Activated naive CD4-positive, alpha-beta T cell treated with anti-CD3 and anti-CD28 coated beads for 36 hours (primary cell): ENCODE data around the gene PDCD11. TPM values are rescaled to one million over a fixed set of nuclear protein-coding genes. Genes with fewer than 3 reads are reported as not detected.
"Not testable (repeated sequence)": the region's sequence is repeated elsewhere in the genome, so short reads cannot be mapped to it uniquely, and the experiment has no call there.

Source experiments
- CTCF ChIA-PET: fragments of 350-600 bp; sonication (Branson Sonifier 250); formaldehyde crosslinking; loops from one replicate; lab custom pipeline; 2021; ENCODE audit warnings: antibody characterized with exemption; lab: Charles Lee
- DNase-seq: peaks from one replicate; pipeline ENCODE4 v3.0.0-alpha.2; 2020
- H3K27ac Mint-ChIP-seq: one replicate; pipeline ENCODE4 v1.8.0; 2021; ENCODE audit warnings: mild to moderate bottlenecking, mixed read lengths
- H3K27me3 Mint-ChIP-seq: one replicate; pipeline ENCODE4 v1.8.0; 2021; ENCODE audit warnings: low read depth, mixed read lengths
- H3K36me3 Mint-ChIP-seq: one replicate; pipeline ENCODE4 v1.8.0; 2021; ENCODE audit warnings: low read depth, mixed read lengths
- H3K4me1 Mint-ChIP-seq: one replicate; pipeline ENCODE4 v1.8.0; 2021; ENCODE audit warnings: low read depth, mixed read lengths
- H3K4me3 Mint-ChIP-seq: one replicate; pipeline ENCODE4 v1.8.0; 2021; ENCODE audit warnings: mild to moderate bottlenecking, moderate library complexity, mixed read lengths
- H3K9me3 Mint-ChIP-seq: one replicate; pipeline ENCODE4 v1.8.0; 2021; ENCODE audit warnings: mixed read lengths
- intact Hi-C: fragments of 100-400 bp; cut with micrococcal nuclease; formaldehyde crosslinking; loops from one replicate; pipeline ENCODE4 v1.15.1; 2023
- microRNA-seq: library from miRNA; unstranded; fragments of <30 nt; microRNA quantifications from one replicate; pipeline ENCODE4 v1.2.0, GENCODE V29; 2022; ENCODE audit warnings: borderline microRNAs expressed, borderline replicate concordance
- total RNA-seq, 2 experiments: library from RNA; stranded (reverse); gene quantifications; one replicate each; pipeline ENCODE4 v1.2.3, GENCODE V29; 2021

PDCD11 gene
- total RNA-seq, 2 experiments from 2014 or later: 50.1 TPM

DNA sequence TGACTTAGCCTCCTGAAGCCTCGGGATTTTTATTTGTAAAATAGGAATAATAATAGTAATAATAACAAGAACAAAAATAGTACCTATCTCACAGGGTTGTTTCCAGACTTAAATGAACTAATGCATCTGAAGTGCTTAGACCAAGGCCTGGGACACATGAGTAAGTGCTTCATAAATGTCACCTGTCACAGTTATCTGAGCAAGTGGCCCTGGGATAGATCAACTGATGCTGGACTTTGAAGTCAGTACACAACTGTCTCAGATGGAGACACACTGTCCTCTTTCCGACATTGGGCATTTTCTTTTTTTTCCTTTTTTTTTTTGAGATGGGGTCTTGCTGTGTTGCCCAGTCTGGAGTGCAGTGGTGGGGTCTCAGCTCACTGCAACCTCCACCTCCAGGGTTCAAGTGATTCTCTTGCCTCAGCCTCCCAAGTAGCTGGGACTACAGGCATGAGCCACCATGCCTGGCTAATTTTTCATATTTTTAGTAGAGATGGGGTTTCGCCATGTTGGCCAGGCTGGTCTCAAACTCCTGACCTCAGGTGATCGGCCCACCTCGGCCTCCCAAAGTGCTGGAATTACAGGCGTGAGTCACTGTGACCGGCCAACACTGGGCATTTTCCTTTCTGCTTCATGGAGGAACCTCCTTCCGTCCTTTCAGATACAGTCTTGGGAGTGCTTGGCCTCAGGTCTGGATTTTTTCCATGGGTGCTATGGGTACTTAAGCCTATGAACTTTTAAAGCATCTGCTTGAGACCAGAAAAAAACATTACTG lies 90.4 kb downstream of the PDCD11 start:
- CTCF ChIA-PET: interaction anchor here (1.0 to 2.5 kb wide), 7 partner anchors 12 to 153 kb away, joined by 3 to 15 read pairs (median 6); no protein-coding TSS in a partner anchor
- not testable (repeated sequence) for H3K36me3 Mint-ChIP-seq, H3K9me3 Mint-ChIP-seq, H3K27ac Mint-ChIP-seq, H3K4me3 Mint-ChIP-seq, H3K4me1 Mint-ChIP-seq, DNase-seq, H3K27me3 Mint-ChIP-seq
- intact Hi-C loops: loop anchor here (10.0 kb wide), 2 partner anchors 242 to 652 kb away; partner anchors contain the start of genes CYP17A1 and RPEL1

DNA sequence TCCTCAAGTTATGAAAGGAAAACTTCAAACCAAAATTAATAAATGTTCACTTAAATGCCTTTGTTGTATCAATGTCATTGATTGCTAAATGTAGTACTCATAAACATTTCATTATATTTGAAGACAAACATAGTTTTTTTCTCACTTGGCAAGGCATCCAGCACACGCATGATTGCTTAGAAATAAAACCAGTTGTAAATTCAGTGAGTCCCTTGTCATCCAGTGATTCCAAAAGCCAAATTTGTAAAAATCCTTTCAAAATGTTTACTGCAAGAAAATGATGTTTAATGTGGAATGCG lies 90.9 kb downstream of the PDCD11 start:
- Mint-ChIP-seq H3K4me1 (peaks cover 9% of the 10 kb centered on the region), H3K27ac (no peak overlapping the region), H3K27me3 (peaks cover 5% of the 10 kb centered on the region), H3K4me3 (no peak overlapping the region), H3K36me3 (no peaks in the 10 kb centered on the region), H3K9me3 (no peaks in the 10 kb centered on the region)
- intact Hi-C loops: loop anchor here (10.0 kb wide), 2 partner anchors 243 to 653 kb away; partner anchors contain the start of genes CYP17A1 and RPEL1
- no peak for DNase-seq
- CTCF ChIA-PET: interaction anchor here (0.6 to 2.0 kb wide), 2 partner anchors 10 to 154 kb away, joined by 3 to 6 read pairs; no protein-coding TSS in a partner anchor

DNA sequence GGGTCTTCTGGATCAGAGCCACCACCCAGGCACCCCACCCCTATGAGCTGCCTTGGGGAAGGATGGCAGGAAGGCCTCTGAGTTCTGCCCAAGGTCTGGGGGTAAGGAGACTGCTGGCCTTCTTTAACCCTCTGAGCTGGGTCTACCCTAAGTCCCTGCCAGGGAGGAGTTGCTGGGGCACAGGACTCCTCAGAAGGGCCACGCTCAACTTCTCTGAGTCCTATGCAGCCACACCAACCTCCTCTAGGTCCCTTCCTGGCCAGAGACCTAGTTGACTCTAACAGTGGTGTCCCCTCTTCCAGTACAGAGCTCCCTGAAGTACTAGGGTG lies 94.5 kb downstream of the PDCD11 start:
- DNase-seq: no peak
- peaks cover 16% of the 10 kb centered on the region for H3K4me1 Mint-ChIP-seq
- intact Hi-C loops: loop anchor here (5.0 kb wide), 1 partner anchor 101 kb away; no protein-coding TSS in a partner anchor
- no peak overlapping the region for H3K4me3 Mint-ChIP-seq
- no peaks in the 10 kb centered on the region for H3K36me3 Mint-ChIP-seq
- peaks cover 34% of the 10 kb centered on the region for H3K27me3 Mint-ChIP-seq
- CTCF ChIA-PET: interaction anchor here (0.5 to 1.5 kb wide), 4 partner anchors 10 to 442 kb away, joined by 3 to 7 read pairs (median 4); no protein-coding TSS in a partner anchor
- H3K9me3 Mint-ChIP-seq: no peaks in the 10 kb centered on the region
- H3K27ac Mint-ChIP-seq: no peak overlapping the region

DNA sequence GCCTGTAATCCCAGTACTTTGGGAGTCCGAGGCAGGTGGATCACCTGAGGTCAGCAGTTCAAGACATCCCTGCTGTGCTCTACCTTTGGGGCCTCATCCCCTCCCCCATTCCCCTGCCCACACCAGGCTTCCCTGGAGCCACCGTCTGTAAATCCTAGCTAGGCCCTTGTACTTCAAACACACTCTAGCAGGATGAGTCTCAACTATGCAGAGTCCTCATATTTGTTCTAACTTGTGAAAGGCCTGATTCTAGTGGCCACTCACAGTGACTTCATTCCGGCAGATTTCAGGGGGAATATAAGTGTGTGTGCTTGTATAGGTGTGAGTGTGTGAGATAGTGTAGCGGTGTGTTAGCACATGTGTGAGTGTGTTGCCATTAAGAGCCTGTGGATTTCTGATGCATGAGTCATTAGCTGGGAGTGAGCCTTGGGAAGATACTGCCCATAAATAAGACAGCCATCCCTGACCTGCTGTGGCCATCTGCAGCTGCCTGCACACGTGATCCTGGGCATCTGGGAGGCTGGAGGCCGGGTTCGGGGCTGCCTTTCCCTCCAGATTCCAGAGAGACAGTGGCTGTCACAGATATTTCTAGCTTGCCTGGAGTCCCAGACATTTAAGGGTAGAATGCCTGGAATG lies 95.4 kb downstream of the PDCD11 start:
- Mint-ChIP-seq H3K9me3 (no peaks in the 10 kb centered on the region), H3K36me3 (no peaks in the 10 kb centered on the region), H3K27ac (no peak overlapping the region), H3K4me3 (no peak overlapping the region), H3K4me1 (peaks cover 16% of the 10 kb centered on the region), H3K27me3 (peaks cover 35% of the 10 kb centered on the region)
- DNase-seq: no peak
- CTCF ChIA-PET: interaction anchor here (1.5 kb wide), 3 partner anchors 9 to 101 kb away, joined by 7 to 10 read pairs (median 7); no protein-coding TSS in a partner anchor
- intact Hi-C loops: loop anchor here (5.0 kb wide), 1 partner anchor 100 kb away; no protein-coding TSS in a partner anchor

DNA sequence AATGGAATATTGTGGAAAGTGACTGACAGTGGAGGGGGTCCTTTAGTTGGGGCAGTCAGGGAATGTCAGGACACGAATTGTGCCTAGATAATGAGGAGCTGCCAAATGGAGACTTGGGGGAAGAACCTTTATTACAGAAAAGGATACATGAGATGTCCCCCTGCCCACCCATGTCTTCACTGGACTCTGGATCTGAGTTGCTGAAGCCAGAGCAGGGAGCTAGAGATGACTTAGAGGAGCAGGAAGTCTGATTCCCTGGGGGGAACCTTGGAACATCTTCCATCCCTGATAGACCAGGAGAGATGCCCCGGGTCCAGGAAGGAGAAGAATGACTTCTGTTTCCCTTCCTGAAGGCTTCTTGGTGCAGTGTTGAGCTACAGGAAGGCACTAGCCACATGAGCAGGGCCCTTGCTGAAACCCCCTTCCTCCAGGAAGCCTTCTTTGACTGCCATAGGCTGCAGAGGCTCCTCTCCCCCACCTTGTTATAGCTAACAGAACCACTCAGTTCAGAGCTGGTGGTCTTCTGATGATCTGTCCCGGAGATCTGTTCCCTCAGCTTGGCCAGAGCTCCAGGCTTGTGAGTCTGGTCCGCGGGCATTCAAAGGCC lies 96.3 kb downstream of the PDCD11 start:
- CTCF ChIA-PET: interaction anchor here (0.7 to 1.5 kb wide), 9 partner anchors 8 to 100 kb away, joined by 3 to 10 read pairs (median 3); no protein-coding TSS in a partner anchor
- Mint-ChIP-seq H3K4me3 (peak overlapping the region; percentile 74), H3K4me1 (peaks cover 16% of the 10 kb centered on the region), H3K9me3 (no peaks in the 10 kb centered on the region), H3K27me3 (peaks cover 42% of the 10 kb centered on the region), H3K36me3 (no peaks in the 10 kb centered on the region), H3K27ac (no peak overlapping the region)
- intact Hi-C loops: loop anchor here (5.0 kb wide), 1 partner anchor 100 kb away; no protein-coding TSS in a partner anchor
- no peak for DNase-seq

DNA sequence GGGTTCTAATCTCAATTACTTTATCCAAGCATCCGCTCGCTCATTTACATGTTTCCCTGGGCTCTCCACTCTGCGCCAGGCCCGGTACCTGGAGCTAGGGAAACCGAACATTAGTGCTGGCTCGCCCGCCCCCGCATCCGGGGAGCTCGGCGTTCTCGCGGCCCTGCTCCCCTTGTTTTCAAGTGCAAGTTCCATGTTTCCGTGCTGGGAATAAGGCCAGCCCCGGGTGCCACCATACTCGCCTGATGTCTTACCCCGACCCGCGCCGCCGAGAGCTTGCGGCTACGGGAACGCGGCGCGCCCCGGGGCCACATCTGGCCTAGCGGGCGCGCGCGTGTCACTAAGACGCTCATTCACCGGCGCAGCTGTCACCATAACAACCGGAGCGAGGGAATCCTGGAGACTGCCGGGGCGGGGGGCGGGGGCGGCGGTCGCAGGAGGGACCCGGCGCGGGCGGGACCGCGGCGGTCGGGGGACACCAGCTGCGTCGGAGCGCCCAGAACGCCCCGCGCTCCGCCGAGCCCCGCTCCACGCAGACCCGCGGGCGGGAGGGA lies 97.0 kb downstream of the PDCD11 start, which contains the start of gene NEURL1:
TSS of gene NEURL1 (plus strand) at position 344 of the 554 bp plus-strand sequence. CDS start 683 bp downstream, outside the sequence.
- H3K27ac Mint-ChIP-seq: no peak within 1 kb of the TSS

DNA sequence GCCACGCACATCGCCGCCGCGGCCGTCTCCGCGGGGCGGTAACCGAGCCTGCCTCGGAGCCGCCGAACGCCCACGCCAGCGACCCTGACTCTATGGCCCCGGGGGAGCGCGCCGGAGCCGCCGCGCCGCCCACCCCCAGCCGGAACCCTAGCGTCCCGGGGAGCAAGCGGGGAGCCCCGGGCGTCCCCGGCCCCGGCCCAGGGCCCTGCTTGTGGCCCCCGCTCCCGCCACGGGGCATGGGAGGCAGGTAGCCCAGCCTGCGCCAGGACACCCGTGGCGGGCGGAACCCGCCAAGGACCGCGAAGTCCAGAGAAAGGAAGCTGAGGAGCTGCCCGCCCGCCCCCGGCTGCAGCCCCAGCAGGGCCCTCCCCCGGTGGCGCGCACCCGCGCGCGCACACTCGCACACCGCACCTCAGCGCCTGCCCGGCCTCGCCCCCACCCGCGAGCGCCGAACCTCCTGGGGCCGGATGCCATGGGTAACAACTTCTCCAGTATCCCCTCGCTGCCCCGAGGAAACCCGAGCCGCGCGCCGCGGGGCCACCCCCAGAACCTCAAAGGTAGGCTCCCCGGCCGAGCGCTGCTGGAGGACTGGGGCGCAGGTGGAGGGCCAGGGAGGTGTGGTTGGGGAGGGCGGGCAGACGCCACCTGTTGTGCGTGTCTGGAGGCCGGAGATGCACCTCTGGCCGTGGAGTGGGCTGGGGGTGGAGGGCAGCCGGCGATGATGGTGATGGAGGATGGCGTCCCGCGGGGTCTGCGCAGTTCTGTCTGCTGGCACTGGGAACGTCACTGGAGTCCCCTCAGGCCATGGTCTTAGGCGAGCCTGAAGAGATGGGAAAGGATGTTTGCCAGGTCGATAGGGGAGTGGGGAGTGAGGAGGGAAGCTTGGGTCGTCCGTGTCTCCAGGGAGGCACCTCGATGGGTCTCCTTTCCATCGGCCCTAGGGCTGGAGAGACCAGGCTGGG lies 97.8 kb downstream of the PDCD11 start:
- no peak overlapping the region for H3K27ac Mint-ChIP-seq
- CTCF ChIA-PET: interaction anchor here (1.0 to 1.3 kb wide), 2 partner anchors 10 to 19 kb away, joined by 3 to 5 read pairs; no protein-coding TSS in a partner anchor
- H3K36me3 Mint-ChIP-seq: no peaks in the 10 kb centered on the region

More for the DNA sequence above, 97.0 kb downstream of the PDCD11 start, which contains the start of gene NEURL1:
- H3K27me3 Mint-ChIP-seq: peaks cover 43% of the 10 kb centered on the region
- peak within 1 kb of the TSS; percentile 74 for H3K4me3 Mint-ChIP-seq
- CTCF ChIA-PET: interaction anchor here (1.0 to 1.5 kb wide), 7 partner anchors 9 to 98 kb away, joined by 3 to 10 read pairs (median 3); no protein-coding TSS in a partner anchor
- intact Hi-C loops: loop anchor here (5.0 kb wide), 1 partner anchor 99 kb away; no protein-coding TSS in a partner anchor
- no peaks in the 10 kb centered on the region for H3K36me3 Mint-ChIP-seq
- H3K4me1 Mint-ChIP-seq: peaks cover 16% of the 10 kb centered on the region
- H3K9me3 Mint-ChIP-seq: no peaks in the 10 kb centered on the region
- peak; percentile 37 for DNase-seq

DNA sequence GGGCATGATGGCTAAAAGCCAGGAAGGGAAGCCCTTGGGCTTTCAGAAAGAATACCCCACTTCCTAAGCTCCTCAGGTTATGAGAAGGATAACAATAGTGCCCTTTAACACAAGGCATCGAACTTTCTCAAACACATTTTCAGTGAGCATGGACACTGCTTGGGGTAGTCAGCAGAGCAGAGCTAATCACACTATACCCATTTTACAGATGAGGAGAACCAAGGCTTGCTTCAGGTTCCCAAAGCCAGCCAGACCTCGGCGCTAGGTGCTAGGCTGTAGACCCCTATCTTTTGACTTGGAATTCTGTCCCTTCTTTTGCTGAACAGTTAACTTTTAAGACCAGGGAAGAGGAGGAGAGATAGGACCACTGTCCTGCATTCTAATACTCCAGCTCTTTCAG lies 98.9 kb downstream of the PDCD11 start:
- intact Hi-C loops: no loop called here
- H3K27me3 Mint-ChIP-seq: peaks cover 56% of the 10 kb centered on the region
- H3K4me3 Mint-ChIP-seq: no peak overlapping the region
- DNase-seq: no peak
- CTCF ChIA-PET: no interaction called here
- no peaks in the 10 kb centered on the region for H3K36me3 Mint-ChIP-seq
- H3K9me3 Mint-ChIP-seq: no peaks in the 10 kb centered on the region
- no peak overlapping the region for H3K27ac Mint-ChIP-seq
- H3K4me1 Mint-ChIP-seq: peaks cover 13% of the 10 kb centered on the region

More for the DNA sequence above, 97.8 kb downstream of the PDCD11 start:
- intact Hi-C loops: loop anchor here (5.0 kb wide), 1 partner anchor 98 kb away; no protein-coding TSS in a partner anchor
- Mint-ChIP-seq H3K4me1 (peaks cover 16% of the 10 kb centered on the region), H3K9me3 (no peaks in the 10 kb centered on the region), H3K27me3 (peaks cover 49% of the 10 kb centered on the region), H3K4me3 (peak overlapping the region; percentile 58)
- DNase-seq: peak; percentile 50

Small RNA genes lying within 50 kb of the gene (microRNA-seq; reads per million reads assigned to microRNA genes)
- 3,648 reads per million, percentile 93 among the genes with 10 or more reads in this experiment for gene MIR1307

Other genes starting within 250 kb of the PDCD11 start
- gene NT5C2, start 203.4 kb upstream of the PDCD11 start, total RNA-seq: 10 to 100 TPM; 39.3 to 44.3 TPM
- gene RPEL1, start 150.7 kb upstream of the PDCD11 start, total RNA-seq: under 1 TPM in 1 of 2 experiments, not detected in 1; 0.17 TPM
- under 1 TPM; 0.10 TPM for gene INA, start 119.5 kb upstream of the PDCD11 start, total RNA-seq
- gene PCGF6, start 45.5 kb upstream of the PDCD11 start, total RNA-seq: 10 to 100 TPM; 10.6 to 10.7 TPM
- 10 to 100 TPM; 16.3 TPM for gene TAF5, start 28.6 kb upstream of the PDCD11 start, total RNA-seq
- gene ATP5MK, start 151 bp upstream of the PDCD11 start, total RNA-seq: 100 to 1,000 TPM; 422 to 423 TPM
- gene CALHM2, start 55.7 kb downstream of the PDCD11 start, total RNA-seq: 1 to 10 TPM; 8.3 to 9.5 TPM
- gene CALHM1, start 62.3 kb downstream of the PDCD11 start, total RNA-seq: not detected
- not detected for gene CALHM3, start 82.6 kb downstream of the PDCD11 start, total RNA-seq
- gene NEURL1, start 97.1 kb downstream of the PDCD11 start, total RNA-seq: 1 to 10 TPM; 1.3 to 1.6 TPM